Subcutaneous adipose tissue (tissue), 4 donors: ENCODE data around the gene GALR3. TPM values are rescaled to one million over a fixed set of nuclear protein-coding genes. Genes with fewer than 3 reads are reported as not detected.

Experiments used
- CTCF ChIP-seq: fragments of 450-650 bp; IDR thresholded peaks from one replicate; pipeline ENCODE4 v1.5.1; 2016; ENCODE audit warnings: low read depth, mild to moderate bottlenecking, control low read depth, antibody characterized with exemption, moderate library complexity
- total RNA-seq, 4 donors: library from RNA; depleted of rRNA; stranded (reverse); fragments of >200 nt; gene quantifications; one replicate each; pipeline ENCODE4 v1.1.0, GENCODE V29; 2016

GALR3 gene
- total RNA-seq, 4 donors from 2014 or later, result not detected

- TF ChIP-seq CTCF, result no peak
Observed at GRCh38 chr22:37781434-37782059, 41.6 kb upstream of the GALR3 start.

- no peak for TF ChIP-seq CTCF
Observed at GRCh38 chr22:37782340-37783168, 40.6 kb upstream of the GALR3 start.

GRCh38 chr22:37784829-37785495 is 38.2 kb upstream of the GALR3 start:
- TF ChIP-seq CTCF, result no peak

GRCh38 chr22:37790234-37790633 is 32.9 kb upstream of the GALR3 start:
- TF ChIP-seq CTCF, result no peak

GRCh38 chr22:37792494-37792893 is 30.7 kb upstream of the GALR3 start:
- no peak for TF ChIP-seq CTCF

GRCh38 chr22:37794376-37794775 is 28.8 kb upstream of the GALR3 start:
- TF ChIP-seq CTCF, result no peak

GRCh38 chr22:37796079-37796478 is 27.1 kb upstream of the GALR3 start:
- TF ChIP-seq CTCF, result no peak
